HFF-Myc (cell line): ENCODE data around the gene GRIN1.

Source experiments
- DNase-seq: peaks from one replicate; pipeline ENCODE4 v3.0.0-alpha.2; 2011; ENCODE audit warnings: low read depth; ENCODE audit errors: extremely low read depth
- H3K4me3 ChIP-seq: replicated peaks from 2 replicates; pipeline ENCODE4 v1.5.1; 2011; ENCODE audit warnings: low read depth, mild to moderate bottlenecking, control low read depth, low read length
- TF ChIP-seq, protein P1 (sequence below): IDR thresholded peaks from 2 replicates; pipeline ENCODE4 v1.5.1; 2012; ENCODE audit warnings: mild to moderate bottlenecking, low read depth, low read length, control low read depth; ENCODE audit errors: missing control alignments

The GRIN1 gene

DNA sequence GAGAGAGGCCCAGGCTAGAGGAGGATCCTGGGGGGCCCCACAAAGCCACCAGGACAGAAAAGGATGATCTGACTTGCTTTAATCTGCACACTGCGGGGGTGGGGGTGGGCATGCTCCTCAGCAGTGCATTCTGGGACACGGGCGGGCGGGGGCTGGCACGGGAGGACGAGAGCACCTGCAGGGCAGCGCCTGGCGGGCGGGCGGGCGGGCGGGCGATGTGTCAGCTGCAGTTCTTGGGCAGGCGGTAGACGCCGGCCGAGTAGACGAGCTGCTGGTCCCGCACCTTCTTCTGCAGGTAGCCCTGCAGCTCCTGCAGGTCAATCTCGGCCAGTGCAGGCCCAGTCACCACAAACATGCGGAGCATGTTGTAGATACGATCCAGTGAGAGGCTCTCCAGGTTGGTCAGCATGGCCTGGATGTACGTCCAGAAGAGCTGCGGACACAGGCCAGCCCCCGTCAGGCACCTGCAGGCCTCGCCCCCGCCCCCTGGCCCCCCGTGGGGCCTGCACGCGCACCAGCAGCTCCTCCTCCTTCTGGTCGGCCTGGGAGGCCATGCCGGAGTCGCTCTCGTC, 35.9 kb downstream of the GRIN1 start:
- TF ChIP-seq, protein P1, sequence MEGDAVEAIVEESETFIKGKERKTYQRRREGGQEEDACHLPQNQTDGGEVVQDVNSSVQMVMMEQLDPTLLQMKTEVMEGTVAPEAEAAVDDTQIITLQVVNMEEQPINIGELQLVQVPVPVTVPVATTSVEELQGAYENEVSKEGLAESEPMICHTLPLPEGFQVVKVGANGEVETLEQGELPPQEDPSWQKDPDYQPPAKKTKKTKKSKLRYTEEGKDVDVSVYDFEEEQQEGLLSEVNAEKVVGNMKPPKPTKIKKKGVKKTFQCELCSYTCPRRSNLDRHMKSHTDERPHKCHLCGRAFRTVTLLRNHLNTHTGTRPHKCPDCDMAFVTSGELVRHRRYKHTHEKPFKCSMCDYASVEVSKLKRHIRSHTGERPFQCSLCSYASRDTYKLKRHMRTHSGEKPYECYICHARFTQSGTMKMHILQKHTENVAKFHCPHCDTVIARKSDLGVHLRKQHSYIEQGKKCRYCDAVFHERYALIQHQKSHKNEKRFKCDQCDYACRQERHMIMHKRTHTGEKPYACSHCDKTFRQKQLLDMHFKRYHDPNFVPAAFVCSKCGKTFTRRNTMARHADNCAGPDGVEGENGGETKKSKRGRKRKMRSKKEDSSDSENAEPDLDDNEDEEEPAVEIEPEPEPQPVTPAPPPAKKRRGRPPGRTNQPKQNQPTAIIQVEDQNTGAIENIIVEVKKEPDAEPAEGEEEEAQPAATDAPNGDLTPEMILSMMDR, result no peak
- DNase-seq, result no peak
- no peak overlapping the region for H3K4me3 ChIP-seq

DNA sequence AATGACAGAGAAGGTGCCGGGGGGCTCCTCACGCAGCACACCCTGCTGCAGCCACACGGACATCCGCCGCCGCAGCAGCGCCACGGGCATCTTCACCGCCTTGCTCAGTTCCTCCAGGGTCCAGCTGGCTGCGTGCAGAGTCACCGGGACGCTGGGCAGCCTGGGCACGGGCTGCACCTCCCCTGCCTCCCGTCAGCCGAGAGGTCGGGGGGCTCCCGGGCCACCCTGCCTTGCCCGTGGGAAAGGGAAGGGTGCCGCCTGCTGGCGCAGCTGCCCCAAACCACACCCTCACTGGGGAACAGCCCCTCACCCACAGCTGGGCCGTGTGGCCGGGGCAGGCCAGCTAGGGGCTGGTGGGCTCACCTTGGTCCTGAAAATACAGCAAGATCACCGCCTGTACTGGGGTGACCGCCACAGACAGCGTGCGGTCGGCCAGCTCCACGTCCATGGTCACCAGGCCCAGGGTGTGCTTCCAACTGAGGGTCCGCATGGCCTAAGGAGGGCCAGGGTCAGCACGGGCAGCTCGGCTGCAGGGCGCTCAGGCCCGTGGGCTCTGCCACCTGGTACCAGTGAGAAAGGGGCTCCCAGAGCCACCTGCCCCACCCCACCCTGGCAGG, 36.5 kb downstream of the GRIN1 start:
- no peak for DNase-seq
- H3K4me3 ChIP-seq, result no peak overlapping the region
- TF ChIP-seq, protein P1, result peak; percentile 43

DNA sequence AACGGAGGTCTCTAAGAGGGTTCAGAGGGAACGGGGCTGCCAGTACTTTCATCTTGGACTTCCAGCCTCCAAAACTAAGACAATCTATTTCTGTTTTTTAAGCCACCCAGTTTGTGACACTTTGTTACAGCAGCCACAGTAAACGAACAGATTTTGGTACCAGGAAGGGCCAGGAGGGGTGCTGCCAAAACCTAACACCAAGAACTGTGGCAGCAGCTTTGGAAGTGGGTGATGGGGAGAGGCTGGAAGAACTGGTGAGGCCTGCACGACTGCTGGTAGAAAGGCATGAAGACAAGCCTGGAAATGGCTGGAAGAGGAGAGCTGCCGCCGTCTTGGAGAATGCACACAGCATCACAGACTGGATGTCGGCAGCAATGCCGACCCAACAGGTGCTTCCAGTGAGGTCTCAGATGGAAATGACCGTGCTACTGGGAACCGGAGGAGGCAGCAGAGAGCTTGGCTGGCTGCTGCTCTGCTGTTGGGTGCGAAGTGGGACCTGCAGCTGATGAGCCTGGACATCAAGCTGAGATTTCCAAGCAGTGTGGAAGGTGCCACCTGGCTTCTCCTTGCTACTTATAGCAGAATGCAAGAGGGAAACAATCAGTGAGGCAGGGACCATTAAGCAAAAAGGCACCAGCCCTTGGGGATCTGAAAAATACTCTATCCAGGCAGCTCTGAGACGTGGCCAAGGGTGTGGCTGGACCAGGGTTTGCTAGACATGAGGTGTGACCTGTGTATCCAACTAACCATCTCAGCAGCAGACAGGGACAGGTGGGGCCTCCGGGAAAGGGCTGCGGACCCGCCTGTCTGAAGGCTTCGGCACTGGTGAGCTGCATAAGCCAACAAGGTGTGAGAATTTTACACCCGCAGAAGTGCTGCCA, 37.6 kb downstream of the GRIN1 start:
- H3K4me3 ChIP-seq, result no peak overlapping the region
- DNase-seq, result no peak
- TF ChIP-seq, protein P1, result peak; percentile 62

DNA sequence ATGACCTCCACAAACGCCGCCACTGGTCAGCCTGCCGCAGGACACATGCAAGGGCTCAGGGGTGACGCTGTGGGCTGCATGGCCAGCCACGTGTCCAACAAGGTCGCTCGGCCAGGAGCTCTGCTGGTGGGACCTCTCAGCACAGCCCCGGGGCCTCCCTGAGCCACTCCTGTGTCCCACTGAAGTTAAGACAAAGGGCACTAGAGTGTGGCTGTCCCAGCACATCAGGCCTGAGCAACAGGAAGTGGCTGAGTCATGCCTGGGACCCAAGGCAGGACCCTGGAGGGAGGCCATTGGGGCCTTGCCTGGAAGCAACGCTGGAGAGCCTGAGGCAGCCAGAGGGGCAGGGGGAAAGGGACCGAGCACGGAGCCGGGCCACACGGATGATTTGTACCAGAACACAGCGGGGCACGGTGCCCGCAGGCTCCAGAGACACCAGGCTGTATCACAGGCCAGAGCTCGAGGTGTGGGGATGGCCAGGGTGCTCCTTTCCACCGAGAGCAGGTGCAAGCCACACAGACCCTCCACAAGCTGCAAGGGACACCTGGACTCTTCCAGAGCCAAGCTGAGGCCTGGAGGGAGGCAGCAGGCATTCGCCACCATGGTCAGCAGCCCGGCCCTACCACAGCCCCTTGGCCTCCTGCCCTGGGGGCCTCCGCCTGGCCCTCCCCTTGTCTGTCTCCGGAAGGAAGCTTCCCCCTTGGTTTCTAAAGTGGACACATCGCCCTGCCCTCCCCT, 39.4 kb downstream of the GRIN1 start:
- H3K4me3 ChIP-seq, result no peak overlapping the region
- no peak for DNase-seq
- TF ChIP-seq, protein P1, result no peak

DNA sequence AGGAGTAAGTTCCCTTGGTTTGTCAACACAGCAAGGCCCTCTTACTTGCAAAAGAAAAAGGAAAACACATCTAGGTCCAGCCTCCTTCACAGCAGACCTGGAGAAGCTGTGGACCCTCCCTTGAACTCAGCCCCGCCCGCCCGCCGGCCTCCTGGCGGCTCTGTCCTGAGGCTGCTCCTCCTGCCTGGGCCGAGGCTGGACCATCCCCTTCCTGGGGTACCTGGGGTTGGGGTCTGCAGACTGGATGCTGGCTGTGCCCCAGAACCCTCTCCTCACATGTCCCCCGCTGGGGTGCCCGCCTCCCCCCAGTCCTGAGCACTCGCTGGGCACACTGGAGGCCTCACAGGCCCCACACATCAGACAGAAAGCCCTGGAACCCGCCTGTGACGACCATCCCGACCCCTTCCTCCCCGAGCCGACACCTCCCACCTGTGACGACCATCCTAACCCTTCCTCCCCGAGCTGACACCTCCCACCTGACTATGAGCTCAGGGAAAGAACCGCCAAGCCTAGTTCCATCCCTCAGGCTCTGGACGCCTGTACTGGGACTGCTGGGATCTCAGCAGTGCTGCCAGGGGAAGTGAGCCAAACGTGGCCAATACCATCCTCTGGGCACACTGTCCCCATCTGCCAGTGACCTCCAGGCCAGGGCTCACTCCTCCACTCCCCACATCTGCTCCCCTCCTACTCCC, 40.1 kb downstream of the GRIN1 start:
- TF ChIP-seq, protein P1, result no peak
- no peak overlapping the region for H3K4me3 ChIP-seq
- no peak for DNase-seq

DNA sequence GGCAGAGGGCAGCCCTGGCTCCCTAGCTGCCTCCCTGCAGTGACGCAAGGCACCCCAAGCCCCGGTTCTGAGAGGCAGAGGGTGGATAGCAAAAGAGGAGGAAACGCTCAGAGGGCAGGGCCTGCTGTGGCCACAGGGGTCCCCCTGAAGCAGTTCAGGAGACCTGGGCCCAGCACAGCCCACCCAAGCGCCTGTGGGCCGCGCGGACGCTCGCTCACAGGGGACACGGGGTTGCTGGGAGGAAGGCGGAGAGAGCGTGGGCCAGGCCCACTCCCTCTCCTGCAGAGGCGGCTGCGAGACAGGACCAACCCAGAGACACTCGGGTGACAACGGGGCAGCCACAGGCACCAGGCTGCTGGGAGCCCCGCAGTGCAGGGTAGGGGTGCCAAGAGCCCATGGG, 40.8 kb downstream of the GRIN1 start:
- TF ChIP-seq, protein P1, result no peak
- no peak overlapping the region for H3K4me3 ChIP-seq
- DNase-seq, result no peak
